Stimulated activated CD4-positive, alpha-beta T cell treated with anti-CD3 and anti-CD28 coated beads, Interleukin-1b, Interleukin-23, amount 100 ng/mL, for 48 hours (primary cell): ENCODE results near the gene KCNIP4.

ENCODE experiments used
- DNase-seq: peaks from one replicate; pipeline ENCODE4 v3.0.0-alpha.2; 2020

Gene KCNIP4

GRCh38 chr4:21136051-21136630, 812.4 kb downstream of the KCNIP4 start:
- no peak for DNase-seq

- no peak for DNase-seq
Observed at GRCh38 chr4:21134994-21135393, 813.6 kb downstream of the KCNIP4 start.

- DNase-seq = no peak
Observed at GRCh38 chr4:21130606-21131005, 818.0 kb downstream of the KCNIP4 start.

- DNase-seq = no peak
Observed at GRCh38 chr4:21126014-21126512, 822.5 kb downstream of the KCNIP4 start.

GRCh38 chr4:21118301-21118700, 830.3 kb downstream of the KCNIP4 start:
- DNase-seq = no peak

- no peak for DNase-seq
Observed at GRCh38 chr4:21117541-21118180, 830.9 kb downstream of the KCNIP4 start.

GRCh38 chr4:21113496-21114223, 834.9 kb downstream of the KCNIP4 start:
- no peak for DNase-seq

GRCh38 chr4:21102667-21103066, 845.9 kb downstream of the KCNIP4 start:
- no peak for DNase-seq

GRCh38 chr4:21097865-21098264, 850.7 kb downstream of the KCNIP4 start:
- no peak for DNase-seq

- DNase-seq = no peak
Observed at GRCh38 chr4:21097026-21097425, 851.5 kb downstream of the KCNIP4 start.

- no peak for DNase-seq
Observed at GRCh38 chr4:21092531-21092930, 856.0 kb downstream of the KCNIP4 start.

- no peak for DNase-seq
Observed at GRCh38 chr4:21090094-21090666, 858.4 kb downstream of the KCNIP4 start.

- no peak for DNase-seq
Observed at GRCh38 chr4:21083413-21083812, 865.2 kb downstream of the KCNIP4 start.

GRCh38 chr4:21077967-21078366, 870.6 kb downstream of the KCNIP4 start:
- DNase-seq = no peak

- no peak for DNase-seq
Observed at GRCh38 chr4:21067351-21067750, 881.2 kb downstream of the KCNIP4 start.

- no peak for DNase-seq
Observed at GRCh38 chr4:21061902-21062301, 886.7 kb downstream of the KCNIP4 start.

GRCh38 chr4:21046141-21046540, 902.4 kb downstream of the KCNIP4 start:
- DNase-seq = no peak

- DNase-seq = no peak
Observed at GRCh38 chr4:21045119-21045518, 903.5 kb downstream of the KCNIP4 start.

- DNase-seq = no peak
Observed at GRCh38 chr4:21041708-21042107, 906.9 kb downstream of the KCNIP4 start.

GRCh38 chr4:21034728-21035127, 913.8 kb downstream of the KCNIP4 start:
- no peak for DNase-seq

- DNase-seq = no peak
Observed at GRCh38 chr4:21032089-21032645, 916.4 kb downstream of the KCNIP4 start.

GRCh38 chr4:21018817-21019216, 929.8 kb downstream of the KCNIP4 start:
- no peak for DNase-seq

- DNase-seq = no peak
Observed at GRCh38 chr4:21013501-21013900, 935.1 kb downstream of the KCNIP4 start.
